CD4-positive, alpha-beta T cell treated with Interleukin-1 beta for 1 hour (primary cell): ENCODE results near the gene CACNA2D3.
"Not testable (repeated sequence)": the region's sequence is repeated elsewhere in the genome, so short reads cannot be mapped to it uniquely, and the experiment has no call there.

Source experiments
- DNase-seq, 2 donors: peaks; one replicate each; pipeline ENCODE4 v3.0.0-alpha.2; 2020 to 2022

CACNA2D3 gene

DNA sequence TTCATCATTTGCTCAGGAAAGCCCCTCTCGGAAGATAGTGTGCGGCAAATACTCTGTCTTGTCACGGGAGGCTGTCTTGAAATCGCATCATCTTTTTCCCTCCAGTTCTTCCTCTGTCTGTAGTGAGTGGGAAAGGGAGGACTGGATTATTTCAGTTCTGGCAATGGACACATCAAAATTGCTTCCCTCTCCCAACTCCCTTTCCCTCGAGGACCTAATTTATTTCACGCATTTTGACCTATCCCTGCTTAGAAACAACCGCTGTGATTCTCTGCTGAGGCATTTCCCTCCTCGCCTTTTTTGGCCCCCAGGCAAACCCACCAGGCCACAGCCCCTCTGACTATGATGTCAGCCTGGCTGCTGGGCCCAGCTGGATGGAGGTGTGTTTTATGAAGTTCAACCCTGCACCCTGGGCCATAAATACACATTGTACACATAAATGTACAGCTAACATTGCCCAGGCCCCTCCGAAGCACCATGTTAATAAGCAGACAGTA lies 944.2 kb downstream of the CACNA2D3 start:
- DNase-seq: no peak

GRCh38 chr3:55069950-55070349 lies 947.6 kb downstream of the CACNA2D3 start:
- DNase-seq: no peak

DNA sequence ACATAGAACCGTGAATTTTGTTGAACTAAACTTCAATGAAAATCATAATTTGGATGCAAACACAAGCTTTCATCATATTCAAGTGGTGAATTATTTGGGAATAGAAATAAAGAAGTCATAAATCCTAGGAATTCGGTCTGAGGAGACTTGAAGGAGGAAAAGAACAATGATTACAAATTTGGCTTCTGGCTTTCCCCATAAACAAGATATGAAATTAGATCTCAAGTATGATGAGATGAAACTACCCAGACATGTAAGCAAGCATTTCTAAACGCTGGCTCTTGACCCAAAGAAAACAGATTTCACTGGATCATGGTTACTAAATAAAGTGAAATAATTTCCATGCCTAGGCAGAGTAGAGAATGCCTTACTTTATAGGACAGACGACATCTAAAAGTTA lies 952.4 kb downstream of the CACNA2D3 start:
- DNase-seq: no peak

DNA sequence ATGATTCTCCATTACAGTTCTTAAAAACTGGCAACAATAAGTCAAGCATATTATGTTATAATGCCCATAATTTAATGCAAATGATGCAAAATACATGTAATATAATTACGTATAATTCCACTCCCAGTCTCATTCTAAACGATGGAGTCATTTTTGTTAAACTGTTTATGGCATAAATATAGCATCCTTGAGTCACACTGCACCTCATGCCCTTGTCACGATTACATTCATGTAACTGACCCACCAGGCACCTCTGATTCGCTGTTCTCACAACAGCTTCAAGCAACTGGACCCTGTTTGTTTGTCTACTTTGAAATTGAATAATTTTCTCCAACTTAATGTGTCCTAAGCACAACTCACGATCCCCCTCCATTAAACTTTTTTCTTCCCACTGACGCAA lies 953.5 kb downstream of the CACNA2D3 start:
- no peak for DNase-seq

- DNase-seq: no peak
Observed at GRCh38 chr3:55077726-55078125, 955.4 kb downstream of the CACNA2D3 start.

GRCh38 chr3:55078876-55079275 lies 956.5 kb downstream of the CACNA2D3 start:
- DNase-seq: no peak

DNA sequence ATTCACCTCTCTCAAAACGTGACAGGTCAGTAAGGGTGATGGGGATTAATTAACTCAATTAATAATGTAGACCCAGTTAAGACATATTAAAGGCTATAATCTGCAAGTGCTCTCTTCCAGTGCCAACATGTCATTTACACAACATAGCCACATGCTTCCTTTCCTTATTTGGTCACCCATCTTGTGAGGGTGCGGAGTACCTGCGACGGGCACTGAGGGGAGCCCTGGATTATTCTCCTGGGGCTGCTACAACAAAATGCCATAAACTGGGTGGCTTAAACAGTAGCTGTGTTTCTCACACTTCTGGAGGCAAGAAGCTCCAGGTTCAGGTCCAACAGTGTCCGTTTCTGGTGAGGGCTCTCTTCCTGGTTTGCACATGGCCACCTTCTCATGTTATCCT lies 962.9 kb downstream of the CACNA2D3 start:
- DNase-seq: no peak

DNA sequence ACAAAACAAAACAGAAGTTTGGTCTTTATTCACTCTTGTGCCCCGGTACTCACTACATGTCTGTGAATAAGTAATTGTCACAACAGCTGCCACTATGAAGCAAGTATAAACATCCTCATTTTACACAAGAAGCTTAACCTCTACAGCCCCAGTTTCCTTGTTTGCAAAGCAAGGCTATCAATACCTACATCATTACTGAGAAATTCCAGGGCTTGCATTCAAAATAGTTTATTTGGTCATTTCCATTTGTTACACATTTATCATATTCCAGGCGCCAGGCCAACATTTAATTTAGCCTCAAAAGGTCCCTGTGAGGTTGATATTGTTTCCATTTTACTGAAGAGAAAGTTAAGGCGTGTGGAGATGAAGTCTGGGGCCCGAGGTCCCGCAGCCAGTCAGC lies 966.9 kb downstream of the CACNA2D3 start:
- DNase-seq: no peak

DNA sequence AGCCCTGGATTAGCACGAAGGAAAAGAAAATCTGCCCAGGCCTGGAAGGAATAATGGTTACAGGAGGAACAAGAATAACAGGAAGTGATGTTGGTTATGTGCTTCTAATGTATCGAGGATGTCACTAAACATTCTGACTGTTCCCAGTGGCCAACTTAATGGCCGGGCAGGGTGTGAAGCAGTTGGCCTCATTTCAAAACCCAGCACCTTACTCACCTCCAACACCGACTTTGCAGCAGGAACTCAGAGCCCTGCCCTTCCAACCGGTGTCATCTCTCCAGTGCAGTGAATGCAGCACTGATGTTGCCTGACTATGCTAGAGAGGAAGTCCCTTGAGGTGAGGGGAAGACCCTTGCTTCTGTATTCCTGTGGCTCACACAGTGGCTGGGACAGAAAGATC lies 967.9 kb downstream of the CACNA2D3 start:
- no peak for DNase-seq

- no peak for DNase-seq
Observed at GRCh38 chr3:55090746-55091145, 968.4 kb downstream of the CACNA2D3 start.

DNA sequence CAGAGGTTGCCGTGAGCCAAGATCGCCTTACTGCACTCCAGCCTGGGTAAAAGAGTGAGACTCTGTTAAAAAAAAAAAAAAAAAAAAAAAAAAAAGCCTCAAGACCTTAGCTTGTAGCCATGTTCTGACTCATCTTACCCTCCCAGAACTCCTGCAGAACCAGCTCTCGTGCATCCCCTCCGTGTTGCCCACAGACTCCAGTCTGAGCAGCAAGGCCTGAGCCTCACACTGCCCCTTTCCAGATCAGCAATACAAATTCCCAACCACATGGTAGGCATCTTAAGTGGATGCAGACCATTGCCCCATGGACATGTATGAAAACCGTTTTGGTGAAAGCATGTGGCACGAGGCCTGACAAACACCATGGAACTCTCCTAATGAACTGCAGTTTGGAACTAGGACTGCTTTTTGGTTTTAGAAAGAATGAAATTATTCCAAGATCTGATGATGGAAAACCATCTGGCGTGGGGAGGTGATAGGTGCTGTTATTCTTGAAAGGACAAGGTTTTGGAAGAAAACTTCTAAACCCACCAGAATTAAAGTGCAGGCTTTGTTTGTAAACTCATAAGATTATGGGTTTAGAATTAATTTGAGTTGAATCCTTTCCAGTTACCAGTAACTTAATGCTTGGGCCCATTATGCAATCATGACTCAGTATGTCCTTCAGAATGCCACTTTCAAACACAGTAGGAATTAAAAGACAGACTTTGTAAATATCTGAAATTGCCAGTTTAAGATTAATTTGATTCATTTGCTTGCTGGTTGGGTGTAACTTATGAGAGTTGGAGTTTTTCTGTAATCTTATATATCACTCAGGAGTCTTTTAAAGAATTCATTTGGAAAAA lies 969.3 kb downstream of the CACNA2D3 start:
- DNase-seq: no peak

DNA sequence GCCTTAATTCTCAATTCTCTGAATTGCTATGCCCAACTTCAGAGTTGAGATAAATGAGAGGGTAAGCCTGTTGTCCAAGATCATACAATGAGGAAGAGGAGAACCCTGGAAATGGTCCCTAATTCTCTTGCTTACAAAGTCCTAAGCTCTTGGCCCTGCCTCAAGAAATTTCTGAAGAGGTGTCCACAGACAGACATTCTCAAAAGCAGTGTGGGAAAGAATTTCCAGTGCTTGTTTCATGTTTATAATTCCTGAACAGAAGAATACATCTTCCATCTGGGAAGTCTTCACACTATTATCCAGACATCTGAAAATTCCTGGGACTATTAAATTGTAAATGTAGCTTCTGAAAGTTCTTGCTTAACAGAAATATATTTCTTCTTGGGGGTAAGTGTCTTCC lies 972.3 kb downstream of the CACNA2D3 start:
- no peak for DNase-seq

DNA sequence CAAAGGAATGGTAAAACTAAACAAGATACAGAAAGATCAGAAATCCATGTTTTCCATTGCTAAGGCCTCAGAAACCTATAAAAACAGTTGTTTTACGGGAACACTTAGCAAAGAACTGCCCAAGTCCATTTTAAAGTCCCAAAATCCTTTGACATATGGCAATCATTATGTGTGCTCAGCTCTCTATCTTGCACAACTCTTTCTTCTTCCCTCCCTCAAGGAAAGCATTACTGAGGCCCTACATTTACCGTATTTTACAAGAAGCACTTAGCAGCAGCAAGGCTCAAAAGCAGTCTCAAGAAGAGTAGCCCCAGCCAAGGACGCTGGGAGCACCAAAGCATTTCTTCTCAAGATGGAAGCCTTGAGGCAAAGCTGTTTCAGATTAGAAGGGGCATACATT lies 975.1 kb downstream of the CACNA2D3 start:
- DNase-seq: no peak

DNA sequence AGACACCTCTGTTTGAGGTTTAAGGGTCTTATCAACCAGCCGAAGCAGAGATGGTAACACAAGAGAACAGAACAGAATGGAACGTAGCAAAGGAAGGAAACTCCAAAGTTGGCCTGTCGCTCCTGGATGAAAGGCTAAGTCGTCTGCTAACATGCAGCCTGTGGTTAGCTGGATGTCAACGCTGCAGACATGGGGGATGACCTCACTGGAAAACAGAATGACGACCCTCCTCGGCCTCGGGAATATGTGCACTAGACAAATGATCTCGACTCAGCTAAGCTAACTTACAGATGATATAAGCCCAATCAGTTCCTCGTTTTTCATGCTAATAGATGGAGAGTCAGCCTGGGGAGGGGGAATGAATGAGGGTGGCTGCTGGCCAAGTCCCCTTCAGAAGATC lies 983.3 kb downstream of the CACNA2D3 start:
- no peak for DNase-seq

GRCh38 chr3:55107187-55107586 lies 984.8 kb downstream of the CACNA2D3 start:
- DNase-seq: no peak

DNA sequence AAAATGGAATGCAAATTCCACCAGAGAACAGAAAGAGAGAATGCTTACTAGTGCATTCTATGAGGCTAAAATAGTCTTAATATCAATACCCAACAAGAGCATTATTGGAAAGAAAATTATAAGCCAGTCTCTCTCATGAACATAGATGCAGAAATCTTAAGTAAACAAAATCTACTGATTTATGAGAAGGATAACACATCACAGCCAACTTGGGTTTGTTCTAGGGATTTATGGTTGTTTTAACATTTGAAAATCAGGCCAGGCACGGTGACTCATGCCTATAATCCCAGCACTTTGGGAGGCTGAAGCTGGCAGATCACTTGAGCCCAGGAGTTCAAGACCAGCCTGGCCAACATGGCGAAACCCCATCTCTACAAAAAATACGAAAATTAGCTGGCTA lies 989.6 kb downstream of the CACNA2D3 start:
- DNase-seq: not testable (repeated sequence)

GRCh38 chr3:55118451-55118850 lies 996.1 kb downstream of the CACNA2D3 start:
- DNase-seq: no peak

DNA sequence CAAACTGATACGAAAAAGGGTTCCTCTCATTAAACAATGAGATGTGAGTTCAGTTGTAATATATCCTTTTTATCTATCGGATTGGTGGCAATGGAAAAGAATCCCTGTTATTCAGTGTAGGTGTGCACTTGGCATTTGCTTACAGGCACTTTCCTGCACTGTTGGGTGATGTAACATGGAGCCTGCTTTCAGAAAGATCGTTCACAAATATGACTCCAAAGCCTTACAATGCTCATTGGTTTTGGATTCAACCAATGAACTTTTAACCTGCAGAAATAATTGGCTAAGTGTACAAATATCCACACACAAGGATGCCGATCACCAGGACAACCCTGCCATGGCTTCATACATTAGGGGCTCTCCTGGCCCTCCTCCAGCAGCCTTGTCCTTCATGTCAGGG lies 996.9 kb downstream of the CACNA2D3 start:
- no peak for DNase-seq

DNA sequence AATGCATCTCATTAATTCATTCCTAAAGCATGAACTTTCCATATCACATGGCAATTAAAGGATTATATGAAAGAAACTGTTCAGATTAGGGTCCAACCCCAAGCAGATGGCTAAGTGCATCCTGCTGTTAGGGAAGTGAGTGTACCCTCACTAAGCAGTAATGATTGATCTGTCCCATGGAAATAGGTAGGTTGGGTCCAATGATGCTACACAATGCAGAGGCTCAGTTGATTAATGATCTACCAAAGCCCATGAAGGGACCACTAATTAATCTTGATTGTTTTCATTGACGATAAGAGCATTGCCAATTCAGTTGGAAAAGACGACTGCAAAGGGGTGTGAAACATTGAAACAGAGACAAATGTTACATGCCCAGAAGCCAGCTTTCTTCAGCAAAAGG lies 1000.0 kb downstream of the CACNA2D3 start:
- no peak for DNase-seq
